HepG2 (cell line): ENCODE data around the gene SLC22A23. TPM values are rescaled to one million over a fixed set of nuclear protein-coding genes. Genes with fewer than 3 reads are reported as not detected.
A peak's percentile ranks its signal among the peaks of the same experiment; 100 is the strongest.

Experiments
- ATAC-seq: fragments of 200-7000 bp; cut with Tn5 transposase; 3 replicates; pipeline ENCODE4 v1.9.1; 2020; ENCODE audit warnings: mild to moderate bottlenecking, moderate library complexity
- BruUV-seq: library from RNA; stranded (reverse); fragments of 400-500 nt; replicated peaks from 2 replicates; lab custom pipeline; 2021; lab: Mats Ljungman, UMichigan
- CTCF ChIA-PET: fragments of 300-600 bp; formaldehyde crosslinking; extraction: SDS; loops from one replicate; lab custom pipeline; 2021; ENCODE audit warnings: low total read pairs, inconsistent platforms, low intra/inter-chr PET ratio; lab: Yijun Ruan, JAX
- POLR2A ChIA-PET: fragments of 350-600 bp; sonication (Branson Sonifier 250); formaldehyde crosslinking; loops from one replicate; lab custom pipeline; 2020; ENCODE audit warnings: antibody characterized with exemption, inconsistent platforms; lab: Yijun Ruan, JAX
- DNase-seq: peaks from one replicate; pipeline ENCODE4 v3.0.0-alpha.2; 2015; ENCODE audit warnings: low spot score
- FAIRE-seq: peaks from 3 replicates; lab custom pipeline; 2011; peaks lifted over from hg19 to GRCh38; lab: Jason Lieb, UNC
- H2AFZ ChIP-seq: one replicate; pipeline ENCODE4 v1.6.1; 2011; ENCODE audit warnings: low read length, inconsistent platforms
- H3K27ac ChIP-seq: fragments of 300-600 bp; 3 replicates; pipeline ENCODE4 v1.8.0; 2011; ENCODE audit warnings: mixed run types, mild to moderate bottlenecking, mixed read lengths, low read length, inconsistent platforms; ENCODE audit not compliant: insufficient read depth; ENCODE audit errors: extremely low read length
- H3K27me3 ChIP-seq, 2 experiments: fragments of 200-600 bp in 1 of 2; 2 replicates in 1 of 2; 3 replicates in 1 of 2; pipeline versions ENCODE4 v1.6.0 to v1.8.0; 2011; ENCODE audit warnings: low read length in 2 of 2, mild to moderate bottlenecking in 2 of 2, moderate library complexity in 2 of 2, inconsistent platforms in 1 of 2; ENCODE audit not compliant: insufficient read depth in 2 of 2, control insufficient read depth in 1 of 2
- H3K36me3 ChIP-seq, 2 experiments: fragments of 200-600 bp in 1 of 2; replicated peaks in 1 of 2; 2 replicates in 1 of 2; 3 replicates in 1 of 2; pipeline versions ENCODE4 v1.5.1 to v1.8.0; 2011; ENCODE audit warnings: low read length in 2 of 2, inconsistent platforms in 1 of 2; ENCODE audit not compliant: insufficient read depth in 2 of 2, control insufficient read depth in 1 of 2
- H3K4me1 ChIP-seq: 2 replicates; pipeline ENCODE4 v1.5.1; 2012; ENCODE audit warnings: low read length, inconsistent platforms; ENCODE audit not compliant: insufficient read depth
- H3K4me2 ChIP-seq: 2 replicates; pipeline ENCODE4 v1.6.0; 2011; ENCODE audit warnings: low read depth, low read length, inconsistent platforms
- H3K4me3 ChIP-seq, 3 experiments: fragments of 200-600 bp in 1 of 3; sonication (generic), shearing (Covaris generic) in 1 of 3; replicated peaks in 1 of 3; 2 replicates each; pipeline ENCODE4 v1.5.1; 2011 to 2016; ENCODE audit warnings: low read length in 3 of 3, inconsistent platforms in 2 of 3, low read depth in 2 of 3, mild to moderate bottlenecking in 2 of 3, control low read depth in 1 of 3, mixed read lengths in 1 of 3; ENCODE audit not compliant: insufficient read depth in 1 of 3
- H3K79me2 ChIP-seq: one replicate; pipeline ENCODE4 v1.6.1; 2011; ENCODE audit warnings: low read length, inconsistent platforms; ENCODE audit not compliant: insufficient read depth
- H3K9ac ChIP-seq: 2 replicates; pipeline ENCODE4 v1.6.0; 2011; ENCODE audit warnings: mild to moderate bottlenecking, low read depth, low read length, inconsistent platforms; ENCODE audit not compliant: insufficient read depth
- H3K9me3 ChIP-seq: 2 replicates; pipeline ENCODE4 v1.5.1; 2012; ENCODE audit warnings: mild to moderate bottlenecking, low read length
- H4K20me1 ChIP-seq: 2 replicates; pipeline ENCODE4 v1.6.0; 2011; ENCODE audit warnings: inconsistent platforms, mild to moderate bottlenecking, low read length, moderate library complexity; ENCODE audit not compliant: insufficient read depth
- CREM ChIP-seq, 2 experiments: sonication (generic) in 1 of 2; formaldehyde crosslinking in 1 of 2; IDR thresholded peaks; 2 replicates each; pipeline versions ENCODE4 v1.4.0 to v1.6.1; 2016 to 2020; ENCODE audit warnings: antibody characterized with exemption in 1 of 2, mild to moderate bottlenecking in 1 of 2, missing genetic modification reagents in 1 of 2
- CSRNP2 ChIP-seq: sonication (generic); formaldehyde crosslinking; conservative IDR thresholded peaks from 2 replicates; pipeline ENCODE4 v1.8.0; 2022; ENCODE audit warnings: low read depth, missing genetic modification reagents
- MTA3 ChIP-seq: sonication (generic); formaldehyde crosslinking; IDR thresholded peaks from 2 replicates; pipeline ENCODE4 v1.4.0; 2020; ENCODE audit warnings: missing genetic modification reagents
- NFAT5 ChIP-seq: sonication (generic); formaldehyde crosslinking; IDR thresholded peaks from 2 replicates; pipeline ENCODE4 v1.4.0; 2020; ENCODE audit warnings: missing genetic modification reagents
- NR3C1 ChIP-seq: sonication (generic); formaldehyde crosslinking; IDR thresholded peaks from 2 replicates; pipeline ENCODE4 v1.4.0; 2020; ENCODE audit warnings: missing genetic modification reagents
- PAWR ChIP-seq: sonication (generic); formaldehyde crosslinking; IDR thresholded peaks from 2 replicates; pipeline ENCODE4 v1.4.0; 2020; ENCODE audit warnings: missing genetic modification reagents, mild to moderate bottlenecking, borderline replicate concordance
- REXO4 ChIP-seq: sonication (generic); formaldehyde crosslinking; IDR thresholded peaks from 2 replicates; pipeline ENCODE4 v1.8.0; 2022; ENCODE audit warnings: missing genetic modification reagents, mild to moderate bottlenecking, borderline replicate concordance
- SAP130 ChIP-seq: IDR thresholded peaks from 2 replicates; pipeline ENCODE4 v1.6.1; 2016; ENCODE audit warnings: low read depth
- SP4 ChIP-seq: sonication (generic); formaldehyde crosslinking; IDR thresholded peaks from 2 replicates; pipeline ENCODE4 v1.8.1; 2023; ENCODE audit warnings: mild to moderate bottlenecking, missing genetic modification reagents
- ZBTB26 ChIP-seq: IDR thresholded peaks from 2 replicates; pipeline ENCODE4 v1.6.1; 2016; ENCODE audit warnings: missing compliant biosample characterization, missing genetic modification reagents, borderline replicate concordance
- ZFP1 ChIP-seq: IDR thresholded peaks from 2 replicates; pipeline ENCODE4 v1.6.1; 2016
- ZNF383 ChIP-seq: sonication (generic); formaldehyde crosslinking; IDR thresholded peaks from 2 replicates; pipeline ENCODE4 v1.4.0; 2020; ENCODE audit warnings: missing genetic modification reagents, mild to moderate bottlenecking, borderline replicate concordance
- ZNF737 ChIP-seq: sonication (generic); formaldehyde crosslinking; IDR thresholded peaks from 2 replicates; pipeline ENCODE4 v1.5.0; 2020; ENCODE audit warnings: missing genetic modification reagents, mild to moderate bottlenecking, borderline replicate concordance
- ZNF768 ChIP-seq: sonication (generic); formaldehyde crosslinking; IDR thresholded peaks from 2 replicates; pipeline ENCODE4 v1.4.0; 2020; ENCODE audit warnings: missing genetic modification reagents
- ZSCAN25 ChIP-seq: sonication (generic); formaldehyde crosslinking; IDR thresholded peaks from 2 replicates; pipeline ENCODE4 v1.8.0; 2022; ENCODE audit warnings: mild to moderate bottlenecking, missing genetic modification reagents
- WGBS: methylation state at CpG from one replicate; pipeline ENCODE4 v1.1.6; 2017; ENCODE audit warnings: low lambda C conversion rate; 5-methylcytosine and 5-hydroxymethylcytosine counted together
- in situ Hi-C: cut with HindIII; loops from 2 replicates; pipeline ENCODE4 v1.10.0; 2017; ENCODE audit warnings: low pct_unique_long_range_greater_than_20kb; ENCODE audit not compliant: extremely low pct_ligation_motif_present
- intact Hi-C: fragments of 100-400 bp; cut with micrococcal nuclease; formaldehyde crosslinking; loops from one replicate; pipeline ENCODE4 v1.10.0; 2022; ENCODE audit not compliant: unreplicated experiment
- polyA plus RNA-seq, 8 experiments: library from polyadenylated mRNA; depleted of rRNA in 3 of 8; stranded (reverse) in 7 of 8; unstranded in 1 of 8; fragments of >200 nt; fragmentation: Illumina TruSeq in 4 of 8; extraction: Trizol in 4 of 8; gene quantifications; 2 replicates each; pipeline versions ENCODE4 v1.2.1 to v1.2.3, GENCODE V29; 2011 to 2016; ENCODE audit warnings: low read depth in 4 of 8, missing spikeins in 1 of 8, mixed read lengths in 1 of 8; ENCODE audit not compliant: insufficient read depth in 1 of 8
- total RNA-seq, 5 experiments: library from RNA; depleted of rRNA; stranded (reverse); fragments of >200 nt; fragmentation: Illumina TruSeq; extraction: Trizol; gene quantifications; 2 replicates each; pipeline ENCODE4 v1.2.3, GENCODE V29; 2016; ENCODE audit warnings: low read depth in 1 of 5

SLC22A23 gene
- total and polyA plus RNA-seq, 2 of the 13 experiments (the other 11 are each of a cell fraction or from before 2014, with no cell fraction given): 11.8 to 17.5 TPM

- TF ChIP-seq NFAT5 (CRISPR knock-in tag) (no peak), NR3C1 (CRISPR knock-in tag) (no peak), PAWR (CRISPR knock-in tag) (no peak), CREM (IDR thresholded peaks at IDR 0.05) (no peak), CREM (CRISPR knock-in tag; IDR thresholded peaks at IDR 0.05) (no peak), SAP130 (peak; percentile 46; the same call in 1 of the 2 replicates), REXO4 (no peak), SP4 (peak; percentile 25; the same call in 1 of the 2 replicates)
Observed at GRCh38 chr6:3361312-3362037, 95.4 kb downstream of the SLC22A23 start (continued).

GRCh38 chr6:3360727-3361045 is 96.2 kb downstream of the SLC22A23 start:
- no TSS peak for BruUV-seq
- no peaks in the 10 kb centered on the region for H3K27me3 ChIP-seq
- CTCF ChIA-PET: no interaction called here
- in situ Hi-C loops: no loop called here
- H3K36me3 ChIP-seq: peaks cover 5 to 33% of the 10 kb centered on the region in 2 experiments; a peak in 4 of 5 replicates
- intact Hi-C loops: no loop called here
- no peak for DNase-seq
- ATAC-seq: no peak
- peaks cover 94% of the 10 kb centered on the region for H3K4me1 ChIP-seq
- POLR2A ChIA-PET: interaction anchor here (1.3 to 9.1 kb wide), 4 partner anchors 10 to 43 kb away, joined by 5 to 101 read pairs (median 12); no protein-coding TSS in a partner anchor
- H2AFZ ChIP-seq: no peak overlapping the region
- no peak overlapping the region for H3K4me2 ChIP-seq
- 97% methylated on average over 16 of the region's 16 CpGs for WGBS
- H4K20me1 ChIP-seq: no peaks in the 10 kb centered on the region
- H3K4me3 ChIP-seq: no peak overlapping the region
- peaks cover 78% of the 10 kb centered on the region for H3K79me2 ChIP-seq
- H3K9me3 ChIP-seq: no peaks in the 10 kb centered on the region
- H3K9ac ChIP-seq: no peak overlapping the region
- H3K27ac ChIP-seq: peak overlapping the region; percentile 63
- no peak for FAIRE-seq
- no peak for TF ChIP-seq ZNF383 (CRISPR knock-in tag)
- no peak for TF ChIP-seq CSRNP2 (CRISPR knock-in tag)
- TF ChIP-seq ZSCAN25: no peak
- peak; percentile 31; the same call in 1 of the 2 replicates for TF ChIP-seq ZNF768
- 0 out of 2 replicates have a peak, but pooled peaks have one; percentile 28 for TF ChIP-seq ZNF737 (CRISPR knock-in tag)
- no peak for TF ChIP-seq ZBTB26 (CRISPR knock-in tag)
- no peak for TF ChIP-seq ZFP1 (CRISPR knock-in tag)
- TF ChIP-seq MTA3 (CRISPR knock-in tag): no peak
